HL-60 (cell line): ENCODE measurements around the gene ROMO1.
"Not testable (repeated sequence)": the region's sequence is repeated elsewhere in the genome, so short reads cannot be mapped to it uniquely, and the experiment has no call there.

Experiments
- DNase-seq, 2 experiments: peaks; one replicate each; pipeline ENCODE4 v3.0.0-alpha.2; 2010 to 2020; ENCODE audit warnings: low read depth in 1 of 2, low spot score in 1 of 2
- H3K27ac ChIP-seq: fragments of 250-450 bp; sonication (Bioruptor Pico); replicated peaks from 2 replicates; pipeline ENCODE4 v1.5.1; 2020; ENCODE audit warnings: mild to moderate bottlenecking, moderate library complexity
- H3K27me3 ChIP-seq: fragments of 250-450 bp; sonication (Bioruptor Pico); 2 replicates; pipeline ENCODE4 v1.5.1; 2021; ENCODE audit warnings: mild to moderate bottlenecking, moderate library complexity; ENCODE audit not compliant: insufficient read depth, poor library complexity, severe bottlenecking
- H3K4me3 ChIP-seq: replicated peaks from 2 replicates; pipeline ENCODE4 v1.5.1; 2011; ENCODE audit warnings: mild to moderate bottlenecking, control low read depth, low read length; ENCODE audit not compliant: insufficient read depth
- GABPA ChIP-seq: IDR thresholded peaks from 2 replicates; pipeline ENCODE4 v1.6.1; 2012; ENCODE audit warnings: low read depth
- POLR2AphosphoS5 ChIP-seq: IDR thresholded peaks from 2 replicates; pipeline ENCODE4 v1.6.1; 2012; ENCODE audit warnings: low read depth
- SPI1 ChIP-seq: IDR thresholded peaks from 2 replicates; pipeline ENCODE4 v1.6.1; 2012; ENCODE audit warnings: low read depth, mild to moderate bottlenecking, borderline replicate concordance
- TF ChIP-seq, protein P1 (sequence below): IDR thresholded peaks from 2 replicates; pipeline ENCODE4 v1.6.1; 2012; ENCODE audit warnings: low read depth; ENCODE audit not compliant: insufficient replicate concordance
- TF ChIP-seq, protein P2 (sequence below): IDR thresholded peaks from one replicate; pipeline ENCODE4 v1.5.1; 2011; ENCODE audit warnings: low read length, control low read depth, inconsistent platforms; ENCODE audit not compliant: insufficient read depth

ROMO1 gene

DNA sequence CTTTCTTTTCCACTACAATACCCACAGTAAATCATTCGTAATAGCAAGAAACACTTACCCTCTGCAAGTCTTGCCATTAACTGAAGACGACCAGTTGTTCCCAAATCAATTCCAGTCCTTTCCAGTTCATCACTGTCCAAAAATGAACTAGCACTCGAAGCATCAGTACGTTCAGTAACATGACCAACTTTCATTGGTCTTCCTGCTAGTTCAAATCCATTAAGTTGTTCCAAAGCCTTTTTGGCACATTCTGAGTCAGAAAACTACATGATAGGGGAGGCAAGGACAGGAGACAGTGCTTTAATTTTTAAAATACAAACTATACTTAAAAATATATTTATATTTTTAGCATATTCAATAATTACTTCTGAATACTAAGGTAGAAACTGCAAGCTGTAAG is 14.9 kb downstream of the ROMO1 start:
- no peak for TF ChIP-seq POLR2AphosphoS5
- no peak for TF ChIP-seq SPI1
- Histone ChIP-seq H3K4me3 (no peak overlapping the region), H3K27ac (no peak overlapping the region), H3K27me3 (no peaks in the 10 kb centered on the region)
- no peak for DNase-seq

DNA sequence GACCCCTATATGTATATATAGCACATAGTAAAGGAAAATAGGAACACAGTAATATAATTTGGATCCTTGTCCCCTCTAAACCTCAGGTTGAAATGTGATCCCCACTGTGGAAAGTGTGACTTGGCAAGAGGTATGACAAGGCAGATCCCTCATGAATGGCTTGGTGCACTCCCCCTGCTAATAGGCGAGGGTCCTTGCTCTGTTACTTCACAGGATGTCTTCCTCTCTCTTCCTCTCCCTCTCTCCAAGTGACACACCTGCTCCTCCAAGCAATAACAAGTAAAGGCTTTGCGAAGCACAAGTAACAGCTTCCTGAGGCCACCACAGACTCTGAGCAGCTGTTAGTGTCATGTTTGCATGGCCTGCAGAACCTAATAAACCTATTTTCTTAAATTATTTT is 16.4 kb downstream of the ROMO1 start:
- H3K4me3 ChIP-seq, result no peak overlapping the region
- TF ChIP-seq SPI1, result no peak
- TF ChIP-seq, protein P1, sequence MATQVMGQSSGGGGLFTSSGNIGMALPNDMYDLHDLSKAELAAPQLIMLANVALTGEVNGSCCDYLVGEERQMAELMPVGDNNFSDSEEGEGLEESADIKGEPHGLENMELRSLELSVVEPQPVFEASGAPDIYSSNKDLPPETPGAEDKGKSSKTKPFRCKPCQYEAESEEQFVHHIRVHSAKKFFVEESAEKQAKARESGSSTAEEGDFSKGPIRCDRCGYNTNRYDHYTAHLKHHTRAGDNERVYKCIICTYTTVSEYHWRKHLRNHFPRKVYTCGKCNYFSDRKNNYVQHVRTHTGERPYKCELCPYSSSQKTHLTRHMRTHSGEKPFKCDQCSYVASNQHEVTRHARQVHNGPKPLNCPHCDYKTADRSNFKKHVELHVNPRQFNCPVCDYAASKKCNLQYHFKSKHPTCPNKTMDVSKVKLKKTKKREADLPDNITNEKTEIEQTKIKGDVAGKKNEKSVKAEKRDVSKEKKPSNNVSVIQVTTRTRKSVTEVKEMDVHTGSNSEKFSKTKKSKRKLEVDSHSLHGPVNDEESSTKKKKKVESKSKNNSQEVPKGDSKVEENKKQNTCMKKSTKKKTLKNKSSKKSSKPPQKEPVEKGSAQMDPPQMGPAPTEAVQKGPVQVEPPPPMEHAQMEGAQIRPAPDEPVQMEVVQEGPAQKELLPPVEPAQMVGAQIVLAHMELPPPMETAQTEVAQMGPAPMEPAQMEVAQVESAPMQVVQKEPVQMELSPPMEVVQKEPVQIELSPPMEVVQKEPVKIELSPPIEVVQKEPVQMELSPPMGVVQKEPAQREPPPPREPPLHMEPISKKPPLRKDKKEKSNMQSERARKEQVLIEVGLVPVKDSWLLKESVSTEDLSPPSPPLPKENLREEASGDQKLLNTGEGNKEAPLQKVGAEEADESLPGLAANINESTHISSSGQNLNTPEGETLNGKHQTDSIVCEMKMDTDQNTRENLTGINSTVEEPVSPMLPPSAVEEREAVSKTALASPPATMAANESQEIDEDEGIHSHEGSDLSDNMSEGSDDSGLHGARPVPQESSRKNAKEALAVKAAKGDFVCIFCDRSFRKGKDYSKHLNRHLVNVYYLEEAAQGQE, result no peak
- no peak for TF ChIP-seq POLR2AphosphoS5
- no peak for TF ChIP-seq GABPA
- TF ChIP-seq, protein P2, sequence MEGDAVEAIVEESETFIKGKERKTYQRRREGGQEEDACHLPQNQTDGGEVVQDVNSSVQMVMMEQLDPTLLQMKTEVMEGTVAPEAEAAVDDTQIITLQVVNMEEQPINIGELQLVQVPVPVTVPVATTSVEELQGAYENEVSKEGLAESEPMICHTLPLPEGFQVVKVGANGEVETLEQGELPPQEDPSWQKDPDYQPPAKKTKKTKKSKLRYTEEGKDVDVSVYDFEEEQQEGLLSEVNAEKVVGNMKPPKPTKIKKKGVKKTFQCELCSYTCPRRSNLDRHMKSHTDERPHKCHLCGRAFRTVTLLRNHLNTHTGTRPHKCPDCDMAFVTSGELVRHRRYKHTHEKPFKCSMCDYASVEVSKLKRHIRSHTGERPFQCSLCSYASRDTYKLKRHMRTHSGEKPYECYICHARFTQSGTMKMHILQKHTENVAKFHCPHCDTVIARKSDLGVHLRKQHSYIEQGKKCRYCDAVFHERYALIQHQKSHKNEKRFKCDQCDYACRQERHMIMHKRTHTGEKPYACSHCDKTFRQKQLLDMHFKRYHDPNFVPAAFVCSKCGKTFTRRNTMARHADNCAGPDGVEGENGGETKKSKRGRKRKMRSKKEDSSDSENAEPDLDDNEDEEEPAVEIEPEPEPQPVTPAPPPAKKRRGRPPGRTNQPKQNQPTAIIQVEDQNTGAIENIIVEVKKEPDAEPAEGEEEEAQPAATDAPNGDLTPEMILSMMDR, result no peak
- no peak for DNase-seq
- no peaks in the 10 kb centered on the region for H3K27me3 ChIP-seq
- no peak overlapping the region for H3K27ac ChIP-seq

DNA sequence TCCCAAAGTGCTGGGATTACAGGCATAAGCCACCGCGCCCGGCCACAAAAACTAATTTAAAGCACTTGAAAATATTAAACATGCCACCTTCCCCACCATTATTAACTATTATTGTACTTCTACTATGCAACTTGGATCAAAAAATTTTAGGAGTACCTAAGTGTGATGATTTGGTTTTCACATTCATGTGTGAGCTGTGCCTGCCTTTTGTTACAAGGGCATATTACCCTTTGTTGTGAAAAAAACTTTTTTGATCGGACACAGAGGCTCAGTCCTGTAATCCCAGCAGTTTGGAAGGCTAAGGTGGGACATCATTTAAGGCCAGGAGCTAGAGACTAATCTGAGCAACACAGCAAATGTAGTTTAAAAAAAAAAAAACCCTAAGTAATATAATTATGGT is 17.1 kb downstream of the ROMO1 start:
- Histone ChIP-seq H3K4me3 (no peak overlapping the region), H3K27ac (no peak overlapping the region), H3K27me3 (no peaks in the 10 kb centered on the region)
- no peak for DNase-seq
- TF ChIP-seq, protein P1, result no peak
- no peak for TF ChIP-seq SPI1
- no peak for TF ChIP-seq GABPA
- TF ChIP-seq, protein P2, result no peak
- no peak for TF ChIP-seq POLR2AphosphoS5

DNA sequence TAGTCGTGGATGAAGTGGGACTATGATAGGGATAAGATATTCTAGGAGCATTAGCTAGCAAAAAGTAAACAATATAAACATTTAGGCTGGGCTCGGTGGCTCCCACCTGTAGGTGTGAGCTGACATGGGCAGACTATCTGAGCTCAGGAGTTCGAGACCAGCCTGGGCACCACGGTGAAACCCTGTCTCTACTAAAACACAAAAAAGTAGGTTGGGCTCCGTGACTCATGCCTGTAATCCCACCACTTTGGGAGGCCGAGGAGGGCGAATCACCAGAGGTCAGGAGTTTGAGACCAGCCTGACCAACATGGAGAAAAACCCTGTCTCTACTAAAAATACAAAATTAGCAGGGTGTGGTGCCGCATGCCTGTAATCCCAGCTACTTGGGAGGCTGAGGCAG is 19.1 kb downstream of the ROMO1 start:
- not testable (repeated sequence) for H3K27me3 ChIP-seq, H3K27ac ChIP-seq, DNase-seq, H3K4me3 ChIP-seq

DNA sequence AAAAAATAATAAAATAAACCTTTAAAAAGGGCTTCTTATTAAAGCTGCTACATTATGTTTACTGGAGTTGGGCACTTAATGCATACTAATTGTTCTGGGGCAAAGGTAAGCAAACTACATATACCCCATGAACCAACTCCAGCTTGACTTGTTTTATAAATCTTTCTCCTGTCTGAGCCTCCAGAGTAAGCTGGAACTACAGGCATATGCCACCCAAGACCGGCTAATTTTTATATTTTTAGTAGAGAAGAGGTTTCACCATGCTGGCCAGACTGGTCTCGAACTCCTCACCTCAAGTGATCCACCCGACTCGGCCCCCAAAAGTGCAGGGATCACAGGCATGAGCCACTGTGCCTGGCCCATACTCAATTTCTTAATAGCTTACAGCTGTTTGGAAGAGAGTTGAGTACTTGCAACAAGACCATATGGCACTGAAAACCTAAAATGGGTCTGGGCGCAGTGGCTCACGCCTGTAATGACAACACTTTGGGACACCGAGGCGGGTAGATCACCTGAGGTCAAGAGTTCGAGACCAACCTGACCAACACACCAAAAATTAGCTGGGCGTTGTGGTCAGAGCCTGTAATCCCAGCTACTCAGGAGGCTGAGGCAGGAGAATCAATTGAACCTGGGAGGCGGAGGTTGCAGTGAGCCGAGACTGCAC is 19.9 kb downstream of the ROMO1 start:
- TF ChIP-seq GABPA (no peak), POLR2AphosphoS5 (no peak), SPI1 (no peak)
- Histone ChIP-seq H3K27me3 (no peaks in the 10 kb centered on the region), H3K4me3 (no peak overlapping the region), H3K27ac (no peak overlapping the region)
- no peak for DNase-seq
